Cardiac septum (tissue), 1 donor: ENCODE results near the gene PITPNM3. TPM values are rescaled to one million over a fixed set of nuclear protein-coding genes. Genes with fewer than 3 reads are reported as not detected.
A peak's percentile ranks its signal among the peaks of the same experiment; 100 is the strongest.
"Not testable (repeated sequence)": the region's sequence is repeated elsewhere in the genome, so short reads cannot be mapped to it uniquely, and the experiment has no call there.

Experiments
- DNase-seq: peaks from one replicate; pipeline ENCODE4 v3.0.0-alpha.2; 2020; ENCODE audit warnings: low spot score
- intact Hi-C: fragments of 100-400 bp; cut with DNase I; formaldehyde crosslinking; loops from one replicate; pipeline ENCODE4 v1.14.0; 2022
- total RNA-seq: library from RNA; stranded (reverse); fragmentation: NEBNext Ultra II Directional; extraction: Animal tissue kit (Norgen Biotek cat#: 25700); gene quantifications from one replicate; pipeline ENCODE4 v1.2.1, GENCODE V29; 2021
- donor health status: DM: no; HTN: no; CAD: no.

PITPNM3 gene
- total RNA-seq, 1 donor from 2014 or later: 0.57 TPM

GRCh38 chr17:6491071-6491700 is 65.2 kb downstream of the PITPNM3 start:
- intact Hi-C loops: no loop called here

DNA sequence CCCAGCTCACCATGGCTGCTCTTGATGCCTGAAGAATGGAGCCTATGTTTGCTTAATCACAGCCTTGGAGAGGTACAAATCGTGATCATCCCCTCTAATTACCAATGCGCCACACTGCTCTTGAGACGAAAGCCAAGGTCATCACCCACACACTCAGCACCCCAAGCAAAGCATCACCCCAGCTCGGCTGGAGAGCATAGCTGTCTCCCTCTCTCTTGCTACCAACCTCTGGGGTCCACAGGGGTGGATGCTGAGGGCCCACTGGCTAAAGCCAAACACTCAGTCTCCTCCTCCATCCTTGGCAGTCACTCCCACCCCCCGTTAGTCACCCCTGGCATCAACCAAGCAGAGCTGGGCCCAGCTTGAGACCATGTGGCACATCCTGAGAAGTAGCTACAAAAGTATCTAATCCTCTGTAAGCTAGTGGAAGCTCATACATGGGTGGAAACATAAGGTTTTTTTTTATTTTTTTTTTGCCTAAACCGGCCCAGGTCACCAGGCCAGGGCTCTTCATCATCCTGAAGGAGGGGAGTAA is 67.3 kb downstream of the PITPNM3 start:
- DNase-seq: no peak
- intact Hi-C loops: no loop called here

More at GRCh38 chr17:6491071-6491700, 65.2 kb downstream of the PITPNM3 start:
- peak; percentile 51 for DNase-seq

DNA sequence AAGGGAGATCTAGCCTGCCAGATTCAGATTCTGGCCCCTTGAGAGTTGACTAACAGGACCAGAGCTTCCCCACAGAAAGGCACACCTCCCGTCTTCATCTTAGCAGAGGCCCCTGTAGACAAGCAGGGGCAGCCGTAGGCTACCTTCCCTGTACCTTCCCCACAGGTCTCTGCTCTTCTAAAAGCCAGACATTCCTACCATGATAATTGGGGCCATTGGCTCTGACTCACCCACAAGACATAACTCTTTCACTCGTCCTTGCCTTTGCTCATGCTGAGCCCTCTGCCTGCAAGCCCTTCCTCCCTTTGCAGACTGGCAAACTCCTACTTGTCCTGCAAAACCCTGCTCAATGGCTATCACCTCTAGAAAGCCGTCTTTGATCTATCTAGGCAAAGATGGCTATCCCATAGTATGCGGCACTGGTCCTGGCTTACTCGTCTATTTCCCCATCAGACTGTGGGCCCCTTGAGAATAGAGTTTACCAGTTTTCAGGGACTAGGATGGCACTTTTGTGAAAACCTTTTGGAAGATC is 68.3 kb downstream of the PITPNM3 start:
- DNase-seq: no peak

DNA sequence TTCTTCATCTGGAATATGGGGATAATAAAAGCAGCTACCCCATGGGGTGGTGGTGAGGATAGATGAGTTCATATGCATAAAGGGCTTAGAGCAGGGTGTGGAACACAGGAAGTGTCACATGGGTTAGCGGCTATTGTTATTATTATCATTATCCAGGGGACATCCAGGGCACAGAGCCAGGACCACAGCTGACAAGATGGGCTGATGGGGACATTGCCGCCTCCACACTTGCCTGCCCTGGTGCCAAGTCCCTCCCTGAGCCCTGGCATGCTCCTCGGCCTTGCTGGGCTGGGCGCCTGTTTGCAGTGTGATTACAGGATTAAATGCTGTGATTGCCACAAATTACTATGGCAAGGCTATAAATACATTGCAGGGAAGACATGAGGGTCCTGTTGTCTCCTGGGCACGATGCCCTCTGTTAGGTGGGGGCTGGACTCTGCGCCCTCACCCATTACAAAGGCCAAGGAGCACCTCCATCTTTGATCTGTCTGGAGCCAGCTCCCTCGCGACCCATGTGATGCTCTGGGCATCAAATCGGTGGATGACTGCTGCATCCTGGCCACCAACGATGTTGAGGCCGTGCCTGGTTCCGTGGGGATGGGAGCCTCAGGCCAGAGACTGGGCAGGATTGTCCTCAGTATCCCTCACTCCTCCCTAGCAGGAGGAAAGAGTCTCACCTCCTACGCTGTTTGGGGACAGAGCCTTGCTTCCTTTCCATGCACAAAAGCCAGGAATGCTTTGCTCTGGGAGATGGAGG is 68.9 kb downstream of the PITPNM3 start:
- DNase-seq: no peak
- intact Hi-C loops: no loop called here

More for the DNA sequence above, 68.3 kb downstream of the PITPNM3 start:
- intact Hi-C loops: no loop called here

- DNase-seq: no peak
- intact Hi-C loops: no loop called here
Observed at GRCh38 chr17:6485646-6486412, 70.5 kb downstream of the PITPNM3 start.

DNA sequence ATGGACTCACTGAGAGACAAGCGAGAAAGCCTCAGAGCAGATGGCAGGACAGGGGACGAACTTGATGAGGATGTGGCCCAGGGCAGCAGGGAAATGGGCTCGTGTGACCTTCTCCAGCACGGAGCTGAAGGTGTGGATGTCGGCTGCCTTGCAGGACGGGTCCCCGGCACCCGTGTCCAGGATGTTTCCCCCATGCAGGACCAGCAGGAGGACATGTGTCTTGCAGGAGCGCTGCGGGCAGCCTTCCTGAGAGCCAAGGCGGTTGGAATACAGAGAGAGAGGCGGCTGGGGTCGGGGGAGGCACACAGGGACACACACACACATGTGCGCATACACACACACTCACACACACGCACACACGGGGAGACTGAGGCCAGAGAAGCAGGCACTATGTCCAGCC is 72.8 kb downstream of the PITPNM3 start:
- no peak for DNase-seq
- intact Hi-C loops: no loop called here

- DNase-seq, intact Hi-C loops: not testable (repeated sequence)
Observed at GRCh38 chr17:6482796-6483195, 73.6 kb downstream of the PITPNM3 start.

DNA sequence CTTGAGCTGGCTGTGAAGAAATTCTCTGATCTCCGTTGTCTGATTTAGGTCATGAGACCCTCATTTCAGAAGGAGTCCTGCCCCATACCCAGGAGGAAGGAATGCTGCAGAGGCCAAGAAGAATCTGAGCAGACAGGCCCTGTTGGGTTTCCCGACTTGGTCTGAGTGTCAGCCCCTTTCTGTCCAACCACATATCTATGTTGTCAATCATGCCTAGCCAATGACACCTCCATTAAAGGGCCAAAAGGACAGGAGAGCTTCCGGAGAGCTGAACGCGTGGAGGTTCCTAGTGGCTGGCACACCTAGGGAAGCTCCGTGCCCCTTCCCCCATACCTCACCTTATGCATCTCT is 74.3 kb downstream of the PITPNM3 start:
- intact Hi-C loops: no loop called here
- no peak for DNase-seq

DNA sequence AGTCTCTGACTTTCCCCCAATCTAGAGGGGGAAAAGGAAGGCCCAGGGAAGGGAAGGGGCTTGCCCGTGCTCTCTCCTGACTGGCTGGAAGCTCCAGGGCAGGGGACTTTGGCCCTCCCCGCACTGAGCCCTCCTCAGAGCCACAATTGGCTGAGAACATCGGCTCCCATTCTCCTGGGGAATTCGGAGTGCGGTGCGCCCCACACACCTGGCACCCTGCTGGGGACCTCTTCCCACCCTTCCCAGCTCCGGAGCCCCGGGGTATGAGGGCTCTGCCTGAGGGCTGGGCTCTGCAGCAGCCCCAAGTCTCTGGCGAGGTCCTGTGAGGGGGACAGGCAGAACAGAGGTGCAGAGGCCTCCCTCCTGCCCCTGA is 76.1 kb downstream of the PITPNM3 start:
- intact Hi-C loops: no loop called here
- DNase-seq: no peak

DNA sequence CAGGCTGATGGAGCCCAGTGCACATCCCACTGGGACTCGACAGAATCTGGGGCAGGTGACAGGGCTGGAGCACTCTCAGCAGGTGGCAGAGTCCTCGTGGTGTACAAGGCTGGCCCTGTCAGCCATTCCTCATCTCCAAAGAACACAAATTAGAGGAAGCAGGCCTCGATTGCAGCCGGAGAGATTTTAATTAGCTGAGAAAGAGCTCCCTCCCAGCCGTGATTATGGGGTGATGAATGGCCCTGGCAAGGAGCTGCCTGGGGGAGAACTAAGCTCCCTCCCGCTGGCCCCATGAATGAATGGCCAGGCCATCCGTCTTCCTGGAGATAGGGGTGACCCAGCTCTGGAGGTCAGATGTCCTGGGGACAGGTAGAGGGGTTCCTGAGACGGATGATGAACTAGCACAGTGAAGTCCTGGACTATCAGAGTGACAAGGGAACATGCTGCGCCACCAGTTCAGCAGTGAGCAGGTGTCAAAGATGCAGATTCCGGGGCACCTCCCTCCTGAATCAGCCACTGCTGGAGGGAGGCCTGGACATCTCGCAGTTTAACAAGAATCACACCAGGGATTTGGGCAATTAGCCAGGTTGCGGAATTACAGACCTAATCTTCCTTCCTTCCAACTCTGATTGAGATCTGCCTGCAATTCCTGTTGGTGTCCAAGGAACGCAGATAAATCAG is 76.6 kb downstream of the PITPNM3 start:
- intact Hi-C loops: loop anchor here (10.0 kb wide), 1 partner anchor 75 kb away; the partner anchor contains the start of gene PITPNM3
- DNase-seq: no peak

- intact Hi-C loops: loop anchor here (10.0 kb wide), 1 partner anchor 76 kb away; the partner anchor contains the start of gene PITPNM3
- DNase-seq: no peak
Observed at GRCh38 chr17:6478486-6478885, 77.9 kb downstream of the PITPNM3 start.

DNA sequence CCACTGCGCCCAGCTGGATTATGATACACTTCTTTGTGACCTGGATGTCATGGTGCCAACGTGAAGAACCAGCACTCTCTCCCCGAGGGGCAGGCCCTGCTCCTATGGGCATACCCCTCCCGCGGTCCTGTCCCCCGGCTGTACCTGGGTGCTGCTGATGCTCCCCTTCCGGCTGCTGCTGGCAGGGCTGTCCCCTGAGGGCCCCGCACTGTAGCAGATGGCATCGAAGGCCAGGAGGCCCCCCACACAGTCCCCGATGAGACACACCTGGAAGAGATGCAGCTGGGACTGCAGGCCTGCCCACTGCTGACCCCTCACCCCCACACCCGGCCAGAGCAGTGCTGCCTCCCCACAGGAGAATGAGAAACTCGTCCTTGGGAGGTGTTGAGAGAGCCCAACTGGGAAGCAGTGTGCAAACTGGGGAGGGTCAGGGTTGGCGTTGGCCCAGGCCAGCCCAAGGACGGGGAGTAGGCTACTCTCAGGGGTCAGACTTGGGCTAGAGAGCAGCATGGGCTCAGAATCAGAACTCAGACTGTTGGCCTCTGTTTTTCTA is 78.4 kb downstream of the PITPNM3 start:
- intact Hi-C loops: loop anchor here (10.0 kb wide), 1 partner anchor 77 kb away; the partner anchor contains the start of gene PITPNM3

GRCh38 chr17:6476810-6477179 is 79.6 kb downstream of the PITPNM3 start:
- intact Hi-C loops: loop anchor here (10.0 kb wide), 1 partner anchor 78 kb away; the partner anchor contains the start of gene PITPNM3
- no peak for DNase-seq

More for the DNA sequence above, 78.4 kb downstream of the PITPNM3 start:
- no peak for DNase-seq

DNA sequence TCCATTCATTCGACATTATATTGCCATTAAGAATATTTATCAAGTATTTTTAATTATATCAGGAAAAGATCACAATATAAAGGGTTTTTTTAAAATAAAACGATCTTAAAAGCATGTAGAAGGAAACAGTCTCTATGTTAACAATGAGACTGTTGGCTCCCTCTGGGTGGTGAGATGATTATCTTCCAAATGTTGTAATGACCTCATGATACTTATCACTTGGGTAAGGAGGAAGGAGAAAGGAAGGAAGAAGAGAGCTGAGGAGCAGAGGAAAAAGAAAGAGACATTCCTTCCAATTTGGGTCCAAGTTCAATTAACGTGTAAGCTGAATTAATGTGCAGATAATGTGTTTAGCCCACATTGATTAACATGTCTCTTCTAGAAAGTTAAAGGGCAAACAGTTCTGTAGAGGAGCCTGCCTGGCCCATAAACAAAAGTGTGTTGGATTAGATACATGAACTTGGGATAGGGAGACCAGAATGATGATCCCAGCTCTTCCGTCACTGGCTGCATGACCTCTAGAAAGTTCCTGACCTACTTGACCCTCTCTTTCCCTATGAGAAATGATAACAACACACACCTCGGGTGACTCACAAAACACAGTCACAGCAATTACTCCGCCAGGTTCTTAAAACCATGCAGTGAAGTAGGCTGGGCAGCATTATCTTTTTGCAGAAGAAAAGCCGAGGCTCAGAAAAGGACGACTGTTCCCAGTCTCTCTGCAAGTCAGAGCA is 80.1 kb downstream of the PITPNM3 start:
- no peak for DNase-seq
- intact Hi-C loops: loop anchor here (10.0 kb wide), 1 partner anchor 79 kb away; the partner anchor contains the start of gene PITPNM3

GRCh38 chr17:6475411-6475810 is 80.9 kb downstream of the PITPNM3 start:
- intact Hi-C loops: loop anchor here (10.0 kb wide), 1 partner anchor 79 kb away; the partner anchor contains the start of gene PITPNM3
- DNase-seq: no peak

- intact Hi-C loops: loop anchor here (5.0 to 10.0 kb wide), 2 partner anchors 80 to 102 kb away; partner anchors contain the start of gene PITPNM3
- no peak for DNase-seq
Observed at GRCh38 chr17:6474906-6475305, 81.4 kb downstream of the PITPNM3 start.

- intact Hi-C loops: loop anchor here (5.0 to 10.0 kb wide), 2 partner anchors 80 to 103 kb away; partner anchors contain the start of gene PITPNM3
- no peak for DNase-seq
Observed at GRCh38 chr17:6474376-6474775, 82.0 kb downstream of the PITPNM3 start.
